Measurements from ENCODE around the gene DPH3. TPM values are rescaled to one million over a fixed set of nuclear protein-coding genes. Genes with fewer than 3 reads are reported as not detected.

DPH3 gene
- total RNA-seq, 1 donor from 2014 or later, result 29.8 TPM

GRCh38 chr3:16289144-16289889 lies 24.6 kb upstream of the DPH3 start:
- intact Hi-C loops (cut with DNase I), result loop anchor here (5.0 kb wide), 1 partner anchor 263 kb away; no protein-coding TSS in a partner anchor
- H3K27ac ChIP-seq, result no peak overlapping the region
- no peak for TF ChIP-seq CTCF (IDR thresholded peaks at IDR 0.05)
- H3K4me1 ChIP-seq, result peaks cover 5% of the 10 kb centered on the region
- no peak for DNase-seq
- no peaks in the 10 kb centered on the region for H3K36me3 ChIP-seq
- H3K27me3 ChIP-seq, result no peaks in the 10 kb centered on the region
- no peak for ATAC-seq
- no peaks in the 10 kb centered on the region for H3K9me3 ChIP-seq
- H3K4me3 ChIP-seq, result peak overlapping the region; percentile 25

- ATAC-seq, result peak; percentile 14
- Histone ChIP-seq H3K27me3 (no peaks in the 10 kb centered on the region), H3K36me3 (no peaks in the 10 kb centered on the region), H3K27ac (peak overlapping the region; percentile 37), H3K4me3 (peak overlapping the region; percentile 25), H3K4me1 (peaks cover 5% of the 10 kb centered on the region), H3K9me3 (no peaks in the 10 kb centered on the region)
- no peak for DNase-seq
- intact Hi-C loops (cut with DNase I), result loop anchor here (5.0 kb wide), 1 partner anchor 264 kb away; no protein-coding TSS in a partner anchor
- TF ChIP-seq CTCF (IDR thresholded peaks at IDR 0.05), result no peak
Observed at GRCh38 chr3:16288664-16289063, 23.9 kb upstream of the DPH3 start.

- peak overlapping the region; percentile 43 for H3K27ac ChIP-seq
- intact Hi-C loops (cut with DNase I), result loop anchor here (5.0 kb wide), 1 partner anchor 265 kb away; no protein-coding TSS in a partner anchor
- no peaks in the 10 kb centered on the region for H3K9me3 ChIP-seq
- no peak for TF ChIP-seq CTCF (IDR thresholded peaks at IDR 0.05)
- ATAC-seq (no peak), DNase-seq (no peak)
- peaks cover 5% of the 10 kb centered on the region for H3K36me3 ChIP-seq
- H3K27me3 ChIP-seq, result no peaks in the 10 kb centered on the region
- H3K4me3 ChIP-seq, result peak overlapping the region; percentile 25
- peaks cover 5% of the 10 kb centered on the region for H3K4me1 ChIP-seq
Observed at GRCh38 chr3:16286751-16287543, 22.2 kb upstream of the DPH3 start.

GRCh38 chr3:16286161-16286560 lies 21.4 kb upstream of the DPH3 start:
- peak overlapping the region; percentile 25 for H3K4me3 ChIP-seq
- ATAC-seq, result peak; percentile 32

GRCh38 chr3:16284633-16285032 lies 19.9 kb upstream of the DPH3 start:
- Histone ChIP-seq H3K36me3 (peaks cover 6% of the 10 kb centered on the region), H3K4me1 (no peaks in the 10 kb centered on the region), H3K4me3 (no peak overlapping the region), H3K27ac (no peak overlapping the region), H3K9me3 (no peaks in the 10 kb centered on the region), H3K27me3 (no peaks in the 10 kb centered on the region)
- intact Hi-C loops (cut with DNase I), result loop anchor here (5.0 kb wide), 1 partner anchor 268 kb away; no protein-coding TSS in a partner anchor
- DNase-seq (no peak), ATAC-seq (no peak)
- TF ChIP-seq CTCF (IDR thresholded peaks at IDR 0.05), result no peak

More at GRCh38 chr3:16286161-16286560, 21.4 kb upstream of the DPH3 start:
- Histone ChIP-seq H3K27me3 (no peaks in the 10 kb centered on the region), H3K27ac (peak overlapping the region; percentile 52), H3K36me3 (peaks cover 6% of the 10 kb centered on the region), H3K9me3 (no peaks in the 10 kb centered on the region), H3K4me1 (peaks cover 5% of the 10 kb centered on the region)
- no peak for DNase-seq
- no peak for TF ChIP-seq CTCF (IDR thresholded peaks at IDR 0.05)
- intact Hi-C loops (cut with DNase I), result loop anchor here (5.0 kb wide), 1 partner anchor 266 kb away; no protein-coding TSS in a partner anchor

All from upper lobe of right lung (tissue), 1 donor.